ENCODE results near the gene ASAP2. TPM values are rescaled to one million over a fixed set of nuclear protein-coding genes. Genes with fewer than 3 reads are reported as not detected.

Gene ASAP2
- total RNA-seq, 2 experiments from 2014 or later = 0.27 TPM; not detected in 1

DNA sequence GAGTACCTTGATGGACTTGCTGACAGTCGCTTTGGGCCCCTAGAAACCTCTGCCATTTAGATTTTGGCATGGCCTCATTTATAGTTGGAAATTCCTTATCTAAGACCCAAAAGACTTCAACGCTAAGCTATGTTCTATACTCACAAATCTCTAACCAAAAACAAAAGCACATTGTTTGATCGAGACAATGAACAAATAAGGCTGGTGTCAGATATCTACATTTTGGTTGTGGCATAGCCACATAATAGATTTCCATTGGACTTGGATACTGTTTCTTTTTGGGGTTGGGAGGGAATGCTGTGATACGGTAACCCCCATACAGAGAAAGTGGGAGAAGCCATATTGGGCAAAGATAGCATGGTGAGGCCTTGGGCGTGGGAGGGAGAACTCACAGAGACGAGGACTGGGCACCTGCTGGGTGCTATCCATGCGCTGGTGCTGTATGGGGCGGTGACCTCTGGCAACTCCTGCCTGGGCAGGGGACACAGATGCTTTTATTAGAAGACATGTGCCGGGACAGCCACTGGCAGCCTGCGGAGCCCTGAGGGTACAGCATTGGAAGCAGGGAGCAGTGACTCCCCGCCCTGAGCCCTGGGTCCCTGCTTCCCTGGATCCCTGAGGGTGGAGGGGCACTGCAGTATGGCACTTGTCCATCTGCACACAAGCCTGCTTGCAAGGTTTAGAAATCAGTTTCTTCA, 97.1 kb downstream of the ASAP2 start:
- no peaks in the 10 kb centered on the region for H3K79me2 ChIP-seq (ENCODE audit: insufficient read depth, low read depth, low read length)
- H2AFZ ChIP-seq (ENCODE audit: low read length) = no peak overlapping the region
- POLR2A ChIA-PET = no interaction called here
- H3K36me3 ChIP-seq (ENCODE audit: insufficient read depth, low read length) = no peaks in the 10 kb centered on the region
- intact Hi-C loops (cut with micrococcal nuclease; ENCODE audit: unreplicated experiment) = no loop called here
- H3K9me3 ChIP-seq (ENCODE audit: low read length) = no peaks in the 10 kb centered on the region
- H4K20me1 ChIP-seq (ENCODE audit: insufficient read depth, low read length) = no peaks in the 10 kb centered on the region
- no peak for DNase-seq (ENCODE audit: low spot score)
- H3K9me2 ChIP-seq (ENCODE audit: insufficient read depth, low read length) = no peaks in the 10 kb centered on the region
- H3K27ac ChIP-seq (ENCODE audit: low read depth, low read length, poor library complexity, severe bottlenecking) = no peak overlapping the region
- no peak overlapping the region for H3K4me2 ChIP-seq (ENCODE audit: low read length)
- CTCF ChIA-PET (ENCODE audit: unreplicated experiment) = no interaction called here
- H3K4me1 ChIP-seq (ENCODE audit: insufficient read depth, low read length, poor library complexity, severe bottlenecking) = no peaks in the 10 kb centered on the region
- H3K4me3 ChIP-seq (ENCODE audit: low read depth, low read length, poor library complexity, severe bottlenecking) = no peak overlapping the region
- BruUV-seq (replicated peaks) = no TSS peak
- TF ChIP-seq, protein P1, sequence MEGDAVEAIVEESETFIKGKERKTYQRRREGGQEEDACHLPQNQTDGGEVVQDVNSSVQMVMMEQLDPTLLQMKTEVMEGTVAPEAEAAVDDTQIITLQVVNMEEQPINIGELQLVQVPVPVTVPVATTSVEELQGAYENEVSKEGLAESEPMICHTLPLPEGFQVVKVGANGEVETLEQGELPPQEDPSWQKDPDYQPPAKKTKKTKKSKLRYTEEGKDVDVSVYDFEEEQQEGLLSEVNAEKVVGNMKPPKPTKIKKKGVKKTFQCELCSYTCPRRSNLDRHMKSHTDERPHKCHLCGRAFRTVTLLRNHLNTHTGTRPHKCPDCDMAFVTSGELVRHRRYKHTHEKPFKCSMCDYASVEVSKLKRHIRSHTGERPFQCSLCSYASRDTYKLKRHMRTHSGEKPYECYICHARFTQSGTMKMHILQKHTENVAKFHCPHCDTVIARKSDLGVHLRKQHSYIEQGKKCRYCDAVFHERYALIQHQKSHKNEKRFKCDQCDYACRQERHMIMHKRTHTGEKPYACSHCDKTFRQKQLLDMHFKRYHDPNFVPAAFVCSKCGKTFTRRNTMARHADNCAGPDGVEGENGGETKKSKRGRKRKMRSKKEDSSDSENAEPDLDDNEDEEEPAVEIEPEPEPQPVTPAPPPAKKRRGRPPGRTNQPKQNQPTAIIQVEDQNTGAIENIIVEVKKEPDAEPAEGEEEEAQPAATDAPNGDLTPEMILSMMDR (conservative IDR thresholded peaks at IDR 0.05; ENCODE audit: low read length) = no peak
- no peak for TF ChIP-seq EZH2phosphoT487 (IDR thresholded peaks at IDR 0.05; ENCODE audit: borderline replicate concordance, low read depth, low read length)

- TF ChIP-seq, protein P1 (conservative IDR thresholded peaks at IDR 0.05; ENCODE audit: low read length) = no peak
- TF ChIP-seq EZH2phosphoT487 (IDR thresholded peaks at IDR 0.05; ENCODE audit: borderline replicate concordance, low read depth, low read length) = no peak
- Histone ChIP-seq H2AFZ (ENCODE audit: low read length) (no peak overlapping the region), H3K36me3 (ENCODE audit: insufficient read depth, low read length) (no peaks in the 10 kb centered on the region), H4K20me1 (ENCODE audit: insufficient read depth, low read length) (no peaks in the 10 kb centered on the region), H3K27ac (ENCODE audit: low read depth, low read length, poor library complexity, severe bottlenecking) (no peak overlapping the region), H3K4me1 (ENCODE audit: insufficient read depth, low read length, poor library complexity, severe bottlenecking) (no peaks in the 10 kb centered on the region), H3K9me3 (ENCODE audit: low read length) (no peaks in the 10 kb centered on the region), H3K4me2 (ENCODE audit: low read length) (no peak overlapping the region), H3K4me3 (ENCODE audit: low read depth, low read length, poor library complexity, severe bottlenecking) (no peak overlapping the region), H3K79me2 (ENCODE audit: insufficient read depth, low read depth, low read length) (no peaks in the 10 kb centered on the region), H3K9me2 (ENCODE audit: insufficient read depth, low read length) (no peaks in the 10 kb centered on the region)
- POLR2A ChIA-PET = interaction anchor here (0.7 kb wide), 1 partner anchor 456 kb away, joined by 3 read pairs; no protein-coding TSS in a partner anchor
- CTCF ChIA-PET (ENCODE audit: unreplicated experiment) = interaction anchor here (1.1 kb wide), 1 partner anchor 30 kb away, joined by 3 read pairs; no protein-coding TSS in a partner anchor
- DNase-seq (ENCODE audit: low spot score) = no peak
- intact Hi-C loops (cut with micrococcal nuclease; ENCODE audit: unreplicated experiment) = no loop called here
- BruUV-seq (replicated peaks) = no TSS peak
These were observed 100.3 kb downstream of the ASAP2 start for GRCh38 chr2:9306911-9307310.

DNA sequence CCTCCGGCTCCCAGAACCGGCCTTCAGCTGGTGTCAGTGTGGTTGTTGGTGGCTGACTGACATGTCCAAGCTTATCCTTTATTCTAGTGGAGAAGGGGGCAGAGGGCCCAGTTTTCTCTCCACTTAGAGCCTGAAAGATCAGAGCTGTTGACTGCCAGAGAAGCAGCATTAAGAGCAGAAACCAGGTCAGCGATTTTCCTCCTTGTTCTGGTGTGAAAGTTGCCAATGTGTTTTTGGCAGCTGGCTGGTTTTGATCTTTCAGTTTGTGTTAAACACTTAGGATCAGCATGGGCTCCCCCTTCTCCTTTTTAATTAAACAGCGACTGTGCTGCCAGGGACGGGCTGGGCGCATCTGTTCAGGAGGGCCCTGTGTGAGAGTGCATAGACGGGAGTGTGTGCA, 100.9 kb downstream of the ASAP2 start:
- Histone ChIP-seq H4K20me1 (ENCODE audit: insufficient read depth, low read length) (no peaks in the 10 kb centered on the region), H2AFZ (ENCODE audit: low read length) (no peak overlapping the region), H3K4me2 (ENCODE audit: low read length) (no peak overlapping the region), H3K4me1 (ENCODE audit: insufficient read depth, low read length, poor library complexity, severe bottlenecking) (no peaks in the 10 kb centered on the region), H3K79me2 (ENCODE audit: insufficient read depth, low read depth, low read length) (no peaks in the 10 kb centered on the region), H3K36me3 (ENCODE audit: insufficient read depth, low read length) (no peaks in the 10 kb centered on the region), H3K4me3 (ENCODE audit: low read depth, low read length, poor library complexity, severe bottlenecking) (no peak overlapping the region), H3K9me3 (ENCODE audit: low read length) (no peaks in the 10 kb centered on the region), H3K27ac (ENCODE audit: low read depth, low read length, poor library complexity, severe bottlenecking) (no peak overlapping the region), H3K9me2 (ENCODE audit: insufficient read depth, low read length) (no peaks in the 10 kb centered on the region)
- no TSS peak for BruUV-seq (replicated peaks)
- intact Hi-C loops (cut with micrococcal nuclease; ENCODE audit: unreplicated experiment) = no loop called here
- CTCF ChIA-PET (ENCODE audit: unreplicated experiment) = interaction anchor here (1.1 kb wide), 1 partner anchor 30 kb away, joined by 3 read pairs; no protein-coding TSS in a partner anchor
- POLR2A ChIA-PET = interaction anchor here (0.7 kb wide), 1 partner anchor 457 kb away, joined by 3 read pairs; no protein-coding TSS in a partner anchor
- TF ChIP-seq, protein P1 (conservative IDR thresholded peaks at IDR 0.05; ENCODE audit: low read length) = no peak
- TF ChIP-seq EZH2phosphoT487 (IDR thresholded peaks at IDR 0.05; ENCODE audit: borderline replicate concordance, low read depth, low read length) = no peak
- DNase-seq (ENCODE audit: low spot score) = no peak
